Measurements from ENCODE around the gene TEX55. TPM values are rescaled to one million over a fixed set of nuclear protein-coding genes. Genes with fewer than 3 reads are reported as not detected.

TEX55 gene
- total RNA-seq, 4 donors from 2014 or later: not detected

DNA sequence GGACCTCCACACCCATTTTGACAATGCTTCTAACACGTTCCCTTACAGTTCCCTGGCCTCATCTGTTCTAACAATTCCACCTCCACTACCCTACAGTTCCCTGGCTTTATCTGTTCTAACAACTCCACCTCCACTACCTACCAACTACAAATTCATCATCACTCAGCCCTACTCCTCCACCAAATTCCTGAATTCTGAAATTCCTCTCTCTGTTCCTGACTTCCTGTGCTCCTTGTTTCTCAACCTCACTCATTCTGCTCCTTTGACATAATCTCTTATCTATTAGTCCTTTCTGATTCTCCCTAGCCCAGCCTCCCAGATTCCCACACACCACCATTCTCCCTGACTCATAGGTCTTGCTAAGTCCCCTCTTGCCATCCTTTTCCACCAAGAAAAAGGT is 49.9 kb downstream of the TEX55 start:
- no peaks in the 10 kb centered on the region for H3K4me1 ChIP-seq
- H3K27ac ChIP-seq: no peak overlapping the region
- no peaks in the 10 kb centered on the region for H3K27me3 ChIP-seq
- 73 to 75% methylated on average over 1 of the region's 1 CpG for WGBS, 2 donors (ENCODE audit: low coverage in 1 of 2)
- no peak for TF ChIP-seq EP300 (IDR thresholded peaks at IDR 0.05)
- TF ChIP-seq, protein P1, sequence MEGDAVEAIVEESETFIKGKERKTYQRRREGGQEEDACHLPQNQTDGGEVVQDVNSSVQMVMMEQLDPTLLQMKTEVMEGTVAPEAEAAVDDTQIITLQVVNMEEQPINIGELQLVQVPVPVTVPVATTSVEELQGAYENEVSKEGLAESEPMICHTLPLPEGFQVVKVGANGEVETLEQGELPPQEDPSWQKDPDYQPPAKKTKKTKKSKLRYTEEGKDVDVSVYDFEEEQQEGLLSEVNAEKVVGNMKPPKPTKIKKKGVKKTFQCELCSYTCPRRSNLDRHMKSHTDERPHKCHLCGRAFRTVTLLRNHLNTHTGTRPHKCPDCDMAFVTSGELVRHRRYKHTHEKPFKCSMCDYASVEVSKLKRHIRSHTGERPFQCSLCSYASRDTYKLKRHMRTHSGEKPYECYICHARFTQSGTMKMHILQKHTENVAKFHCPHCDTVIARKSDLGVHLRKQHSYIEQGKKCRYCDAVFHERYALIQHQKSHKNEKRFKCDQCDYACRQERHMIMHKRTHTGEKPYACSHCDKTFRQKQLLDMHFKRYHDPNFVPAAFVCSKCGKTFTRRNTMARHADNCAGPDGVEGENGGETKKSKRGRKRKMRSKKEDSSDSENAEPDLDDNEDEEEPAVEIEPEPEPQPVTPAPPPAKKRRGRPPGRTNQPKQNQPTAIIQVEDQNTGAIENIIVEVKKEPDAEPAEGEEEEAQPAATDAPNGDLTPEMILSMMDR (IDR thresholded peaks at IDR 0.05): no peak
- no peak for TF ChIP-seq POLR2A (IDR thresholded peaks at IDR 0.05)
- no peak for TF ChIP-seq POLR2AphosphoS5 (IDR thresholded peaks at IDR 0.05)
- no peak overlapping the region for H3K4me3 ChIP-seq
- H3K9me3 ChIP-seq: no peaks in the 10 kb centered on the region
- no peak for ATAC-seq
- no peaks in the 10 kb centered on the region for H3K36me3 ChIP-seq

Other genes with a start within 250 kb of the TEX55 start
- gene IGSF11, start 111.3 kb upstream of the TEX55 start, total RNA-seq: 10 to 100 TPM in 1 of 4 donors, 1 to 10 TPM in 3; 2.0 to 20.2 (median 6.1) TPM
- under 1 TPM in 1 of 4 donors, not detected in 3; 0.15 TPM for gene UPK1B, start 27.4 kb downstream of the TEX55 start, total RNA-seq
- gene B4GALT4, start 94.7 kb downstream of the TEX55 start, total RNA-seq: 10 to 100 TPM; 15.6 to 23.9 (median 17.5) TPM
- 10 to 100 TPM; 19.8 to 28.7 (median 22.6) TPM for gene ARHGAP31, start 148.2 kb downstream of the TEX55 start, total RNA-seq

Data from gastroesophageal sphincter (tissue), 4 donors.